K562 (cell line): ENCODE measurements around the gene PDZD8. TPM values are rescaled to one million over a fixed set of nuclear protein-coding genes. Genes with fewer than 3 reads are reported as not detected.

Source experiments
- ATAC-seq: fragments of 200-7000 bp; cut with Tn5 transposase; 3 replicates; pipeline ENCODE4 v1.9.1; 2020; ENCODE audit warnings: moderate library complexity
- BruUV-seq: library from RNA; stranded (reverse); fragments of 400-500 nt; replicated peaks from 2 replicates; lab custom pipeline; 2021; lab: Mats Ljungman, UMichigan
- CTCF ChIA-PET: fragments of 300-600 bp; formaldehyde crosslinking; extraction: SDS; loops from one replicate; lab custom pipeline; 2021; ENCODE audit warnings: low intra/inter-chr PET ratio; lab: Yijun Ruan, JAX
- POLR2A ChIA-PET: fragments of 300-600, 350-650 bp; sonication (Branson Sonifier 250); formaldehyde crosslinking; extraction: SDS; loops from one replicate; lab custom pipeline; 2021; ENCODE audit warnings: antibody characterized with exemption, inconsistent platforms; lab: Yijun Ruan, JAX
- DNase-seq, 4 experiments: peaks; one replicate each; pipeline versions ENCODE4 v3.0.0 to v3.0.0-alpha.2; 2011 to 2018; ENCODE audit warnings: low spot score in 3 of 4, mixed read lengths in 3 of 4; ENCODE audit errors: extremely low read depth in 1 of 4
- FAIRE-seq: peaks from 2 replicates; lab custom pipeline; 2011; peaks lifted over from hg19 to GRCh38; lab: Jason Lieb, UNC
- H2AFZ ChIP-seq: 2 replicates; pipeline ENCODE4 v1.6.0; 2011; ENCODE audit warnings: low read depth, low read length, control low read depth, inconsistent platforms
- H3K27ac ChIP-seq: fragments of 200-600 bp; 3 replicates; pipeline ENCODE4 v1.8.0; 2011; ENCODE audit warnings: low read depth, mild to moderate bottlenecking, control low read depth, inconsistent platforms, low read length, moderate library complexity, mixed read lengths; ENCODE audit errors: extremely low read depth
- H3K27me3 ChIP-seq, 2 experiments: fragments of 300-600 bp in 1 of 2; 2 replicates in 1 of 2; 3 replicates in 1 of 2; pipeline versions ENCODE4 v1.6.0 to v1.8.0; 2011; ENCODE audit warnings: inconsistent platforms in 2 of 2, low read length in 2 of 2, mild to moderate bottlenecking in 1 of 2, mixed read lengths in 1 of 2, moderate library complexity in 1 of 2; ENCODE audit not compliant: control insufficient read depth in 2 of 2, insufficient read depth in 2 of 2
- H3K36me3 ChIP-seq: fragments of 300-600 bp; 3 replicates; pipeline ENCODE4 v1.8.0; 2011; ENCODE audit warnings: mild to moderate bottlenecking, low read length, inconsistent platforms; ENCODE audit not compliant: control insufficient read depth, insufficient read depth
- H3K4me1 ChIP-seq, 2 experiments: fragments of 200-600 bp in 1 of 2; replicated peaks in 1 of 2; 2 replicates in 1 of 2; 3 replicates in 1 of 2; pipeline versions ENCODE4 v1.5.1 to v1.8.0; 2011; ENCODE audit warnings: inconsistent platforms in 2 of 2, low read length in 2 of 2, mild to moderate bottlenecking in 1 of 2, mixed read lengths in 1 of 2, moderate library complexity in 1 of 2; ENCODE audit not compliant: control insufficient read depth in 2 of 2, insufficient read depth in 2 of 2
- H3K4me2 ChIP-seq: 2 replicates; pipeline ENCODE4 v1.6.1; 2011; ENCODE audit warnings: low read length, control low read depth, inconsistent platforms, mixed read lengths; ENCODE audit not compliant: insufficient read depth
- H3K4me3 ChIP-seq: fragments of 200-600 bp; sonication (generic), shearing (Covaris generic); 2 replicates; pipeline ENCODE4 v1.5.1; 2016; ENCODE audit warnings: control low read depth, inconsistent platforms
- H3K79me2 ChIP-seq: fragments of 200-600 bp; 3 replicates; pipeline ENCODE4 v1.8.0; 2011; ENCODE audit warnings: low read length, inconsistent platforms; ENCODE audit not compliant: control insufficient read depth, insufficient read depth
- H3K9ac ChIP-seq, 2 experiments: 2 replicates each; pipeline versions ENCODE4 v1.6.0 to v1.6.1; 2011; ENCODE audit warnings: low read depth in 2 of 2, low read length in 2 of 2, control low read depth in 1 of 2, inconsistent platforms in 1 of 2, mild to moderate bottlenecking in 1 of 2, mixed read lengths in 1 of 2; ENCODE audit not compliant: insufficient read depth in 1 of 2
- H3K9me1 ChIP-seq: one replicate; pipeline ENCODE4 v1.6.0; 2011; ENCODE audit warnings: inconsistent platforms, mild to moderate bottlenecking, low read length, moderate library complexity; ENCODE audit not compliant: control insufficient read depth, insufficient read depth
- H3K9me3 ChIP-seq: replicated peaks from 2 replicates; pipeline ENCODE4 v1.5.1; 2011; ENCODE audit warnings: low read depth, low read length, inconsistent platforms; ENCODE audit not compliant: control insufficient read depth, insufficient read depth
- H4K20me1 ChIP-seq: replicated peaks from 2 replicates; pipeline ENCODE4 v1.6.1; 2011; ENCODE audit warnings: low read length, inconsistent platforms, mixed read lengths; ENCODE audit not compliant: control insufficient read depth, insufficient read depth
- BCOR ChIP-seq: fragments of 450-650 bp; IDR thresholded peaks from 2 replicates; pipeline ENCODE4 v1.6.1; 2016
- BRCA1 ChIP-seq, 2 experiments: fragments of 450-650 bp in 1 of 2; sonication (generic) in 1 of 2; formaldehyde crosslinking in 1 of 2; IDR thresholded peaks; 2 replicates each; pipeline versions ENCODE4 v1.5.0 to v1.6.1; 2017 to 2020; ENCODE audit warnings: mild to moderate bottlenecking in 1 of 2, missing genetic modification reagents in 1 of 2
- CREB3L1 ChIP-seq: fragments of 450-650 bp; IDR thresholded peaks from 2 replicates; pipeline ENCODE4 v1.6.1; 2014; ENCODE audit warnings: low read depth, mild to moderate bottlenecking, moderate library complexity, borderline replicate concordance
- GABPB2 ChIP-seq: fragments of 250-450 bp; sonication (Bioruptor Pico); conservative IDR thresholded peaks from 2 replicates; pipeline ENCODE4 v1.5.1; 2021; ENCODE audit warnings: mild to moderate bottlenecking
- HMGN3 ChIP-seq: IDR thresholded peaks from 2 replicates; pipeline ENCODE4 v1.6.1; 2011; ENCODE audit warnings: borderline replicate concordance, low read depth, mild to moderate bottlenecking, mixed read lengths, low read length; ENCODE audit not compliant: insufficient read length; ENCODE audit errors: extremely low read depth
- MAFG ChIP-seq: fragments of 450-650 bp; conservative IDR thresholded peaks from 2 replicates; pipeline ENCODE4 v1.6.1; 2016; ENCODE audit warnings: missing genetic modification characterization, missing compliant biosample characterization
- MCM7 ChIP-seq, 2 experiments: fragments of 450-650 bp; IDR thresholded peaks; 2 replicates each; pipeline ENCODE4 v1.6.1; 2016 to 2018
- NFXL1 ChIP-seq: fragments of 450-650 bp; formaldehyde crosslinking; IDR thresholded peaks from 2 replicates; pipeline ENCODE4 v1.4.0; 2021; ENCODE audit warnings: mild to moderate bottlenecking
- PHTF2 ChIP-seq: fragments of 250-450 bp; sonication (Bioruptor Pico); IDR thresholded peaks from 2 replicates; pipeline ENCODE4 v1.5.0; 2021; ENCODE audit warnings: mild to moderate bottlenecking
- RBBP5 ChIP-seq: fragments of 200-600 bp; sonication (generic); IDR thresholded peaks from 2 replicates; pipeline ENCODE4 v1.6.1; 2012; ENCODE audit warnings: borderline replicate concordance, mild to moderate bottlenecking, low read length, control low read depth, inconsistent platforms; ENCODE audit not compliant: insufficient read depth, poor library complexity, severe bottlenecking
- SAFB2 ChIP-seq: fragments of 200-400 bp; formaldehyde crosslinking; IDR thresholded peaks from 2 replicates; pipeline ENCODE4 v1.6.1; 2018; ENCODE audit warnings: borderline replicate concordance, low read length, low read depth, moderate library complexity; ENCODE audit not compliant: severe bottlenecking
- SIN3B ChIP-seq: fragments of 450-650 bp; IDR thresholded peaks from 2 replicates; pipeline ENCODE4 v1.6.1; 2017; ENCODE audit warnings: low read depth, mild to moderate bottlenecking, moderate library complexity
- SRF ChIP-seq, 2 experiments: fragments of 250-450, 450-650 bp in 1 of 2; sonication (Bioruptor Pico) in 1 of 2; sonication (generic) in 1 of 2; formaldehyde crosslinking; IDR thresholded peaks; 2 replicates each; pipeline versions ENCODE4 v1.5.0 to v1.5.1; 2020 to 2022; ENCODE audit warnings: mild to moderate bottlenecking in 1 of 2, missing genetic modification reagents in 1 of 2
- YBX1 ChIP-seq: fragments of 450-650 bp; IDR thresholded peaks from 2 replicates; pipeline ENCODE4 v1.7.1; 2016; ENCODE audit warnings: mild to moderate bottlenecking
- ZBTB5 ChIP-seq: fragments of 450-650 bp; IDR thresholded peaks from 2 replicates; pipeline ENCODE4 v1.6.1; 2017; ENCODE audit warnings: antibody characterized with exemption
- ZC3H11A ChIP-seq: IDR thresholded peaks from 2 replicates; pipeline ENCODE4 v1.6.1; 2012; ENCODE audit warnings: low read depth, low read length, improper control_type of control experiment
- WGBS: fragments of 100-300 bp; shearing (Covaris generic); methylation state at CpG from one replicate; pipeline ENCODE4 v1.1.6; 2016; ENCODE audit warnings: low coverage, mixed read lengths; ENCODE audit not compliant: insufficient coverage; ENCODE audit errors: missing lambda C conversion rate; 5-methylcytosine and 5-hydroxymethylcytosine counted together
- in situ Hi-C: fragments of 300-500 bp; cut with MboI; formaldehyde crosslinking; loops from 4 replicates; pipeline ENCODE4 v1.15.0; 2018; ENCODE audit warnings: inconsistent platforms, mixed read lengths
- intact Hi-C: fragments of 100-400 bp; cut with micrococcal nuclease; formaldehyde crosslinking; loops from 2 replicates; pipeline ENCODE4 v1.14.2; 2022
- polyA plus RNA-seq, 8 experiments: library from polyadenylated mRNA; depleted of rRNA in 4 of 8; stranded (reverse) in 5 of 8; unstranded in 3 of 8; fragments of >200 nt; fragmentation: Nextera tagmentation in 2 of 8; fragmentation: Illumina TruSeq in 1 of 8; extraction: Ambion mirVana in 2 of 8; extraction: Trizol in 1 of 8; gene quantifications; 2 replicates each; pipeline versions ENCODE4 v1.2.1 to v1.2.3, GENCODE V29; 2011 to 2014; ENCODE audit warnings: inconsistent platforms in 1 of 8, missing spikeins in 1 of 8
- total RNA-seq, 7 experiments: library from RNA; depleted of rRNA in 6 of 7; stranded (reverse); fragments of >200 nt in 6 of 7; fragmentation: Illumina TruSeq in 2 of 7; extraction: Trizol in 2 of 7; gene quantifications; 2 replicates each; pipeline versions ENCODE4 v1.2.1 to v1.2.3, GENCODE V29; 2011 to 2021; ENCODE audit warnings: low replicate concordance in 1 of 7

PDZD8 gene
- total and polyA plus RNA-seq, 9 of the 15 experiments (the other 6 are each of a cell fraction or from before 2014, with no cell fraction given): 5.5 to 53.4 (median 36.8) TPM

GRCh38 chr10:117350909-117351308, 24.3 kb downstream of the PDZD8 start:
- no peaks in the 10 kb centered on the region for H3K9me1 ChIP-seq
- H3K4me1 ChIP-seq: peaks cover 0 to 25% of the 10 kb centered on the region in 2 experiments; a peak in 4 of 5 replicates
- 55% methylated on average over 3 of the region's 3 CpGs for WGBS
- no peak overlapping the region for H3K4me2 ChIP-seq
- in situ Hi-C loops (no loop called here), intact Hi-C loops (no loop called here)
- no peak overlapping the region for H2AFZ ChIP-seq
- H3K27ac ChIP-seq: no peak overlapping the region
- ChIA-PET POLR2A (interaction anchor here (1.2 to 1.8 kb wide), 3 partner anchors 9 to 23 kb away, joined by 4 to 8 read pairs (median 6); no protein-coding TSS in a partner anchor), CTCF (no interaction called here)
- peaks cover 2% of the 10 kb centered on the region; the same call in 1 of the 3 replicates for H3K36me3 ChIP-seq
- no peak for ATAC-seq
- no peak for DNase-seq
- H3K79me2 ChIP-seq: peaks cover 100% of the 10 kb centered on the region
- FAIRE-seq: no peak
- BruUV-seq: no TSS peak
- no peaks in the 10 kb centered on the region for H3K27me3 ChIP-seq
- no peaks in the 10 kb centered on the region for H3K9me3 ChIP-seq
- no peak overlapping the region for H3K4me3 ChIP-seq
- no peak overlapping the region for H3K9ac ChIP-seq
- 0 out of 2 replicates have a peak, but pooled peaks cover 4% of the 10 kb centered on the region for H4K20me1 ChIP-seq
- TF ChIP-seq YBX1 (no peak), SIN3B (no peak), PHTF2 (no peak), MCM7 (IDR thresholded peaks at IDR 0.05) (no peak), MAFG (tag) (no peak), ZBTB5 (no peak), ZC3H11A (no peak), RBBP5 (no peak), BRCA1 (IDR thresholded peaks at IDR 0.05) (no peak), BRCA1 (CRISPR knock-in tag; IDR thresholded peaks at IDR 0.05) (no peak), BCOR (no peak), NFXL1 (CRISPR knock-in tag) (no peak), CREB3L1 (no peak), GABPB2 (CRISPR knock-in tag) (no peak), HMGN3 (no peak), SRF (CRISPR knock-in tag; IDR thresholded peaks at IDR 0.05) (no peak), SAFB2 (no peak)
